GM23338 (cell line): Measurements from ENCODE around the gene LRRN4. TPM values are rescaled to one million over a fixed set of nuclear protein-coding genes. Genes with fewer than 3 reads are reported as not detected.

Experiments used
- ATAC-seq: fragments of 200-7000 bp; cut with Tn5 transposase; 3 replicates; pipeline ENCODE4 v1.9.1; 2020
- DNase-seq: peaks from one replicate; pipeline ENCODE4 v3.0.0-alpha.2; 2015; ENCODE audit warnings: low spot score
- H2AFZ ChIP-seq: fragments of 200-600 bp; sonication (generic); 2 replicates; pipeline ENCODE4 v1.8.0; 2016; ENCODE audit warnings: antibody characterized with exemption, mild to moderate bottlenecking, moderate library complexity
- H3F3A ChIP-seq: fragments of 200-600 bp; sonication (generic); replicated peaks from 2 replicates; pipeline ENCODE4 v1.8.0; 2017; ENCODE audit warnings: antibody characterized with exemption, mixed run types, low read depth
- H3K27ac ChIP-seq: fragments of 200-600 bp; sonication (generic); 2 replicates; pipeline ENCODE4 v1.6.1; 2016; ENCODE audit warnings: low read depth
- H3K27me3 ChIP-seq: fragments of 200-600 bp; sonication (generic); 2 replicates; pipeline ENCODE4 v1.8.0; 2016; ENCODE audit warnings: mild to moderate bottlenecking, mixed run types, moderate library complexity; ENCODE audit not compliant: insufficient read depth
- H3K36me3 ChIP-seq: fragments of 200-600 bp; sonication (generic); 2 replicates; pipeline ENCODE4 v1.8.0; 2016; ENCODE audit warnings: mild to moderate bottlenecking; ENCODE audit not compliant: insufficient read depth
- H3K4me1 ChIP-seq: fragments of 200-600 bp; sonication (generic); 2 replicates; pipeline ENCODE4 v1.8.0; 2016; ENCODE audit warnings: mild to moderate bottlenecking, moderate library complexity; ENCODE audit not compliant: insufficient read depth
- H3K4me2 ChIP-seq: fragments of 200-600 bp; sonication (generic); 2 replicates; pipeline ENCODE4 v1.7.1; 2017; ENCODE audit warnings: mixed run types
- H3K4me3 ChIP-seq: fragments of 200-600 bp; sonication (generic); 2 replicates; pipeline ENCODE4 v1.6.1; 2016; ENCODE audit warnings: mixed run types
- H3K79me2 ChIP-seq: fragments of 200-600 bp; sonication (generic); replicated peaks from 2 replicates; pipeline ENCODE4 v1.8.0; 2017; ENCODE audit warnings: mild to moderate bottlenecking; ENCODE audit not compliant: insufficient read depth
- H3K9me2 ChIP-seq: fragments of 200-600 bp; sonication (generic); 2 replicates; pipeline ENCODE4 v1.8.0; 2017; ENCODE audit not compliant: insufficient read depth
- H4K20me1 ChIP-seq: fragments of 200-600 bp; sonication (generic); replicated peaks from 2 replicates; pipeline ENCODE4 v1.8.0; 2017; ENCODE audit warnings: mild to moderate bottlenecking; ENCODE audit not compliant: insufficient read depth
- H3K27ac Mint-ChIP-seq: 2 replicates; pipeline ENCODE4 v1.8.0; 2020; ENCODE audit warnings: inconsistent platforms, mild to moderate bottlenecking, moderate library complexity, mixed read lengths
- H3K27me3 Mint-ChIP-seq: 3 replicates; pipeline ENCODE4 v1.8.0; 2022; ENCODE audit warnings: low read depth, mild to moderate bottlenecking, moderate library complexity, mixed read lengths, inconsistent platforms; ENCODE audit not compliant: insufficient read depth, poor library complexity
- H3K36me3 Mint-ChIP-seq: 3 replicates; pipeline ENCODE4 v1.8.0; 2021; ENCODE audit warnings: low read depth, mild to moderate bottlenecking, inconsistent platforms, moderate library complexity, mixed read lengths
- H3K4me1 Mint-ChIP-seq: 3 replicates; pipeline ENCODE4 v1.8.0; 2020; ENCODE audit warnings: mild to moderate bottlenecking, inconsistent platforms, mixed read lengths
- H3K4me3 Mint-ChIP-seq: 3 replicates; pipeline ENCODE4 v1.8.0; 2021; ENCODE audit warnings: moderate library complexity, mild to moderate bottlenecking, inconsistent platforms, mixed read lengths
- H3K9me3 Mint-ChIP-seq: 3 replicates; pipeline ENCODE4 v1.8.0; 2020; ENCODE audit warnings: moderate library complexity, mild to moderate bottlenecking, inconsistent platforms, mixed read lengths
- CREB1 ChIP-seq: fragments of 250-450 bp; sonication (Bioruptor Pico); IDR thresholded peaks from 2 replicates; pipeline ENCODE4 v1.5.0; 2020; ENCODE audit warnings: low read depth, mild to moderate bottlenecking, moderate library complexity
- CTCF ChIP-seq, 2 experiments: fragments of 200-600 bp in 1 of 2; sonication (generic) in 1 of 2; conservative IDR thresholded peaks; 2 replicates each; pipeline versions ENCODE4 v1.5.1 to v1.6.1; 2016 to 2017; ENCODE audit warnings: antibody characterized with exemption in 2 of 2, low read depth in 2 of 2, mild to moderate bottlenecking in 2 of 2, moderate library complexity in 1 of 2
- EZH2 ChIP-seq: fragments of 200-600 bp; sonication (generic); IDR thresholded peaks from one replicate; pipeline ENCODE4 v1.8.0; 2017; ENCODE audit warnings: antibody characterized with exemption, mild to moderate bottlenecking, low read depth; ENCODE audit not compliant: unreplicated experiment
- EZH2phosphoT487 ChIP-seq: fragments of 200-600 bp; sonication (generic); IDR thresholded peaks from one replicate; pipeline ENCODE4 v1.8.1; 2018; ENCODE audit warnings: antibody characterized with exemption; ENCODE audit not compliant: unreplicated experiment
- JUNB ChIP-seq: IDR thresholded peaks from one replicate; pipeline ENCODE4 v1.6.1; 2016; ENCODE audit warnings: antibody characterized with exemption; ENCODE audit not compliant: unreplicated experiment
- NANOG ChIP-seq: IDR thresholded peaks from 2 replicates; pipeline ENCODE4 v1.6.1; 2016; ENCODE audit warnings: antibody characterized with exemption, borderline replicate concordance
- POLR2AphosphoS5 ChIP-seq: IDR thresholded peaks from 2 replicates; pipeline ENCODE4 v1.6.1; 2016; ENCODE audit warnings: antibody characterized with exemption, low read depth
- REST ChIP-seq: IDR thresholded peaks from one replicate; pipeline ENCODE4 v1.6.1; 2018; ENCODE audit warnings: antibody characterized with exemption; ENCODE audit not compliant: unreplicated experiment
- STAT1 ChIP-seq: IDR thresholded peaks from one replicate; pipeline ENCODE4 v1.6.1; 2016; ENCODE audit warnings: antibody characterized with exemption; ENCODE audit not compliant: unreplicated experiment
- ZNF114 ChIP-seq: fragments of 250-450 bp; sonication (Bioruptor Pico); IDR thresholded peaks from 2 replicates; pipeline ENCODE4 v1.5.0; 2020; ENCODE audit warnings: mild to moderate bottlenecking, moderate library complexity
- ZNF331 ChIP-seq: fragments of 250-450 bp; sonication (Bioruptor Pico); IDR thresholded peaks from 2 replicates; pipeline ENCODE4 v1.5.0; 2020; ENCODE audit warnings: low read depth, mild to moderate bottlenecking, moderate library complexity
- polyA plus RNA-seq: library from polyadenylated mRNA; unstranded; fragments of >200 nt; fragmentation: Nextera tagmentation; extraction: Ambion mirVana; gene quantifications from 2 replicates; pipeline ENCODE4 v1.2.1, GENCODE V29; 2016
- total RNA-seq: library from RNA; depleted of rRNA; stranded (reverse); fragments of >200 nt; shearing (Covaris generic); gene quantifications from 2 replicates; pipeline ENCODE4 v1.2.3, GENCODE V29; 2014
- TF ChIP-seq, protein P1 (sequence below): fragments of 250-450 bp; sonication (Bioruptor Pico); IDR thresholded peaks from 2 replicates; pipeline ENCODE4 v1.5.0; 2020; ENCODE audit warnings: mild to moderate bottlenecking, moderate library complexity
- TF ChIP-seq, protein P2 (sequence below): IDR thresholded peaks from 2 replicates; pipeline ENCODE4 v1.6.1; 2016; ENCODE audit warnings: antibody characterized with exemption

LRRN4 gene
- total and polyA plus RNA-seq, 2 experiments from 2014 or later: 0.21 to 2.2 TPM

- TF ChIP-seq POLR2AphosphoS5: no peak
- no peak for TF ChIP-seq EZH2phosphoT487
- no peak for TF ChIP-seq ZNF331
- TF ChIP-seq CREB1 (CRISPR knock-in tag): no peak
- TF ChIP-seq, protein P1, sequence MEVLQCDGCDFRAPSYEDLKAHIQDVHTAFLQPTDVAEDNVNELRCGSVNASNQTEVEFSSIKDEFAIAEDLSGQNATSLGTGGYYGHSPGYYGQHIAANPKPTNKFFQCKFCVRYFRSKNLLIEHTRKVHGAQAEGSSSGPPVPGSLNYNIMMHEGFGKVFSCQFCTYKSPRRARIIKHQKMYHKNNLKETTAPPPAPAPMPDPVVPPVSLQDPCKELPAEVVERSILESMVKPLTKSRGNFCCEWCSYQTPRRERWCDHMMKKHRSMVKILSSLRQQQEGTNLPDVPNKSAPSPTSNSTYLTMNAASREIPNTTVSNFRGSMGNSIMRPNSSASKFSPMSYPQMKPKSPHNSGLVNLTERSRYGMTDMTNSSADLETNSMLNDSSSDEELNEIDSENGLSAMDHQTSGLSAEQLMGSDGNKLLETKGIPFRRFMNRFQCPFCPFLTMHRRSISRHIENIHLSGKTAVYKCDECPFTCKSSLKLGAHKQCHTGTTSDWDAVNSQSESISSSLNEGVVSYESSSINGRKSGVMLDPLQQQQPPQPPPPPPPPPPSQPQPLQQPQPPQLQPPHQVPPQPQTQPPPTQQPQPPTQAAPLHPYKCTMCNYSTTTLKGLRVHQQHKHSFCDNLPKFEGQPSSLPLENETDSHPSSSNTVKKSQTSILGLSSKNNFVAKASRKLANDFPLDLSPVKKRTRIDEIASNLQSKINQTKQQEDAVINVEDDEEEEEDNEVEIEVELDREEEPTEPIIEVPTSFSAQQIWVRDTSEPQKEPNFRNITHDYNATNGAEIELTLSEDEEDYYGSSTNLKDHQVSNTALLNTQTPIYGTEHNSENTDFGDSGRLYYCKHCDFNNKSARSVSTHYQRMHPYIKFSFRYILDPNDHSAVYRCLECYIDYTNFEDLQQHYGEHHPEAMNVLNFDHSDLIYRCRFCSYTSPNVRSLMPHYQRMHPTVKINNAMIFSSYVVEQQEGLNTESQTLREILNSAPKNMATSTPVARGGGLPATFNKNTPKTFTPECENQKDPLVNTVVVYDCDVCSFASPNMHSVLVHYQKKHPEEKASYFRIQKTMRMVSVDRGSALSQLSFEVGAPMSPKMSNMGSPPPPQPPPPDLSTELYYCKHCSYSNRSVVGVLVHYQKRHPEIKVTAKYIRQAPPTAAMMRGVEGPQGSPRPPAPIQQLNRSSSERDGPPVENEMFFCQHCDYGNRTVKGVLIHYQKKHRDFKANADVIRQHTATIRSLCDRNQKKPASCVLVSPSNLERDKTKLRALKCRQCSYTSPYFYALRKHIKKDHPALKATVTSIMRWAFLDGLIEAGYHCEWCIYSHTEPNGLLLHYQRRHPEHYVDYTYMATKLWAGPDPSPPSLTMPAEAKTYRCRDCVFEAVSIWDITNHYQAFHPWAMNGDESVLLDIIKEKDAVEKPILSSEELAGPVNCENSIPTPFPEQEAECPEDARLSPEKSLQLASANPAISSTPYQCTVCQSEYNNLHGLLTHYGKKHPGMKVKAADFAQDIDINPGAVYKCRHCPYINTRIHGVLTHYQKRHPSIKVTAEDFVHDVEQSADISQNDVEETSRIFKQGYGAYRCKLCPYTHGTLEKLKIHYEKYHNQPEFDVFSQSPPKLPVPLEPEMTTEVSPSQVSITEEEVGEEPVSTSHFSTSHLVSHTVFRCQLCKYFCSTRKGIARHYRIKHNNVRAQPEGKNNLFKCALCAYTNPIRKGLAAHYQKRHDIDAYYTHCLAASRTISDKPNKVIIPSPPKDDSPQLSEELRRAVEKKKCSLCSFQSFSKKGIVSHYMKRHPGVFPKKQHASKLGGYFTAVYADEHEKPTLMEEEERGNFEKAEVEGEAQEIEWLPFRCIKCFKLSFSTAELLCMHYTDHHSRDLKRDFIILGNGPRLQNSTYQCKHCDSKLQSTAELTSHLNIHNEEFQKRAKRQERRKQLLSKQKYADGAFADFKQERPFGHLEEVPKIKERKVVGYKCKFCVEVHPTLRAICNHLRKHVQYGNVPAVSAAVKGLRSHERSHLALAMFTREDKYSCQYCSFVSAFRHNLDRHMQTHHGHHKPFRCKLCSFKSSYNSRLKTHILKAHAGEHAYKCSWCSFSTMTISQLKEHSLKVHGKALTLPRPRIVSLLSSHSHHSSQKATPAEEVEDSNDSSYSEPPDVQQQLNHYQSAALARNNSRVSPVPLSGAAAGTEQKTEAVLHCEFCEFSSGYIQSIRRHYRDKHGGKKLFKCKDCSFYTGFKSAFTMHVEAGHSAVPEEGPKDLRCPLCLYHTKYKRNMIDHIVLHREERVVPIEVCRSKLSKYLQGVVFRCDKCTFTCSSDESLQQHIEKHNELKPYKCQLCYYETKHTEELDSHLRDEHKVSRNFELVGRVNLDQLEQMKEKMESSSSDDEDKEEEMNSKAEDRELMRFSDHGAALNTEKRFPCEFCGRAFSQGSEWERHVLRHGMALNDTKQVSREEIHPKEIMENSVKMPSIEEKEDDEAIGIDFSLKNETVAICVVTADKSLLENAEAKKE (CRISPR knock-in tag): no peak
- TF ChIP-seq CTCF (conservative IDR thresholded peaks at IDR 0.05; ENCODE audit: low read depth in 2 of 2): no peak
- TF ChIP-seq ZNF114 (CRISPR knock-in tag): no peak
- no peak for TF ChIP-seq REST
- TF ChIP-seq STAT1: no peak
- no peak for TF ChIP-seq JUNB
- TF ChIP-seq NANOG: no peak
- TF ChIP-seq EZH2: no peak
- TF ChIP-seq, protein P2, sequence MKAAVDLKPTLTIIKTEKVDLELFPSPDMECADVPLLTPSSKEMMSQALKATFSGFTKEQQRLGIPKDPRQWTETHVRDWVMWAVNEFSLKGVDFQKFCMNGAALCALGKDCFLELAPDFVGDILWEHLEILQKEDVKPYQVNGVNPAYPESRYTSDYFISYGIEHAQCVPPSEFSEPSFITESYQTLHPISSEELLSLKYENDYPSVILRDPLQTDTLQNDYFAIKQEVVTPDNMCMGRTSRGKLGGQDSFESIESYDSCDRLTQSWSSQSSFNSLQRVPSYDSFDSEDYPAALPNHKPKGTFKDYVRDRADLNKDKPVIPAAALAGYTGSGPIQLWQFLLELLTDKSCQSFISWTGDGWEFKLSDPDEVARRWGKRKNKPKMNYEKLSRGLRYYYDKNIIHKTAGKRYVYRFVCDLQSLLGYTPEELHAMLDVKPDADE: no peak
- Histone ChIP-seq H3K4me1 (peaks cover 11% of the 10 kb centered on the region), H3K4me3 (no peak overlapping the region), H3K79me2 (no peaks in the 10 kb centered on the region), H3K4me2 (no peak overlapping the region), H3F3A (0 out of 2 replicates have a peak, but pooled peaks cover 4% of the 10 kb centered on the region), H2AFZ (no peak overlapping the region), H3K27ac (no peak overlapping the region), H3K27me3 (peaks cover 30% of the 10 kb centered on the region), H4K20me1 (no peaks in the 10 kb centered on the region), H3K36me3 (no peaks in the 10 kb centered on the region), H3K9me2 (no peaks in the 10 kb centered on the region)
- Mint-ChIP-seq H3K4me1 (peaks cover 18% of the 10 kb centered on the region), H3K9me3 (no peaks in the 10 kb centered on the region; the same call in 2 of the 3 replicates), H3K27ac (no peak overlapping the region), H3K4me3 (no peak overlapping the region), H3K27me3 (peaks cover 24% of the 10 kb centered on the region), H3K36me3 (no peaks in the 10 kb centered on the region; the same call in 2 of the 3 replicates)
- ATAC-seq (no peak), DNase-seq (no peak)
Measured at GRCh38 chr20:6057139-6057538, 3.3 kb upstream of the LRRN4 start.
